ENCODE measurements around the gene DACH1.

Gene DACH1

DNA sequence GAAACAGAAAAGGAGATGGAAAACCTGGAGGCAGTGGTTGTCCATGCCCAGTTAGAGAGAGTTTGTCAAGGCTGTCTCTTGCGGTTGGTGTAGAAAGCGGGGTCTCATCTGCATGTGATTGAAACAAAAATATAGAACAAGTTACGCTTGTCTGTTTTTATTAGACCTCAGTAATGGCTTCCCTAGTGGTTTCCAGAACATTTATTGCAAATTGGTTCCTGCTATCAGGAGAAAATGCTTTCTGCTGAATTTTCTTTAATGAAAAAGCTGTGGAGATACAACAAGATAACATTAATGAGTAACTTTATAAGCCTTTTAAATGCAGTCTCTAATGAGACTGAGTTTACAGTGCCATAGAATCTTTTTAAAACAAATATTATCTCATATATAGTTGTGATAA, 378.0 kb downstream of the DACH1 start:
- DNase-seq (ENCODE audit: low read depth in 2 of 2), result no peak

DNA sequence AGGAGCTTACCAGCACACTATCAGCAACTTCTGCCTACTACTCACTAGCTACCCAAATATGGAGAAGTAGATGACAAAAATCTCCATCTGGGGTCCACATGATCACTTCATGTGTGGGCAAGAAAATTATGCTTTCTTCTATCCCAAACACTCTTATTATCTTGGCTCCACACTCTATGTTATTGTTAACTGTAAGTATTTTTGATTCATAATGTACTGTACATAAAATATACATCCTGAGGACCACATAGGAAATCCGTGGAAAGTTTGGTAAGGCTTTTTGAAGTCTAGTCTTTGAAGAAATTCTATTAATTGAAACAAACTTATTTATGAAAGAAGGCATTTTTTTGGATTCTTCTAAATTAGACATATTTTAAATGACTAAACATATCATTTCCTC, 378.8 kb downstream of the DACH1 start:
- DNase-seq (ENCODE audit: low read depth in 2 of 2), result no peak

DNA sequence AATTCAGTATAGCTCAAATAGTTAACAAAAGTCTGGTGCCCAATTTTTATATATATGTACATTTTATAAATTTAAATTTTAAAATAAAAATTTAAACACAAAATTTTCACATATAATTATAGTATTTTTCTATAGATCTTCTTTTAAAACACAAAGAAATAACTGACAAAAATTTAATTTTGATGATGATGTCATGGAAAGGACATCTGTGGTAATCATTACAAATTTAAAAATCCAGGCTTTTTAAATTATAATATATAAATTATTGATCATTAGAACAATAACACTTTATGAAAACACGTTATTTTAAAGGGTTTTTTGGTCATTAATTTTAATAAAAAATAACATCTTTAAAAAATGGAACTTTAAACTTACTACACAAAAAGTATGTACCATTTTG, 381.1 kb downstream of the DACH1 start:
- DNase-seq (ENCODE audit: low read depth in 2 of 2), result no peak

DNA sequence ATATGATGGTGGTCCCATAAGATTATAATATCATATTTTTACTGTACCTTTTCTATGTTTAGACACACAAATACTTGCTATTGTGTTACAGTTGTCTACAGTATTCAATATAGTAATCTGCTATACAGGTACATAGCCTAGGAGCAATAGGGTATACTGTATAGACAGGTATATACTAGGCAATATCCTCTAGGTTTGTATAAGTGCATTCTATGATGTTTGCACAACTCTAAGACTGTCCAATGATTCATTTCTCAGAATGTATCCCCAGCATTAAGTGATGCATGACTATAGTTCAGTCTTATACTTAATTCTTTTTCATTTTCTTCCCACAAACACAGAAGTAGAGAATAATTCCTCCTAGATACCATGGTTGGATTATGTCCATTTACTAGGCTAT, 383.3 kb downstream of the DACH1 start:
- no peak for DNase-seq (ENCODE audit: low read depth in 2 of 2)

DNA sequence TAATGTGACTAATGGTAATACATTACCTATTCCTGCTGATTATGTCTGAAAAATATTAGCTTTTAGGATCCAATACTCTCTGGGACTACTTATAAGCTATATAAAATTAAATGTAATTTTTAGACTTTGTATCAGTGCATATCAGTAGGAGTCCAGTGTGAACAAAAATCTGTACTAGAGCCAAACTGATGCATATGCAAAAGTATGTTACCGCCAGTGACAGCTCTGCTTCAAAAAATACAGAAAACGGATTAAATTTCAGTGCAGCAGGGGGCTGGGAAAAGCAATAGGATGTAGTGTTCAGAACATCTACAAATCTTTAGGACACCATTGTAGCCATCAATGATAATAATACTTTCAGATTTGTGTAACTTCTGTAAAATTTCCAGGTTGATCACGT, 385.5 kb downstream of the DACH1 start:
- DNase-seq (ENCODE audit: low read depth in 2 of 2), result no peak

DNA sequence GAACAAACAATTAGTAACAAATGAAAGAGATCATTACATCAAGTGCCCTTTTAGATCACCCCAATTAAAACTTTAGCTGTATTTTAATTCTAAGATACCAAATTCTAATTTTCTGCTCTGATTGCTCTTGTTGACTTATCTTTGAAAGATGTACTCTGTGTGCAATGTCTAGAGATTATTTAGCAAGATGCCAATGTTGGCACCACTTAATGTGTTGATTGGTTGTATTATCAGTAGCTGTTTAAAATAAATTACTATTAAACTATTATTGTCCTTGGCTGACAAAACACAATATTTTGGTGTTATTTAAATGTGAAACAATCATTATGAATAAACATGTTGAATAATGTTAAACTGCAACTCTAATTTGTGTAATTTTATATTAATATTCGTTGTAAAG, 386.0 kb downstream of the DACH1 start:
- no peak for DNase-seq (ENCODE audit: low read depth in 2 of 2)

DNA sequence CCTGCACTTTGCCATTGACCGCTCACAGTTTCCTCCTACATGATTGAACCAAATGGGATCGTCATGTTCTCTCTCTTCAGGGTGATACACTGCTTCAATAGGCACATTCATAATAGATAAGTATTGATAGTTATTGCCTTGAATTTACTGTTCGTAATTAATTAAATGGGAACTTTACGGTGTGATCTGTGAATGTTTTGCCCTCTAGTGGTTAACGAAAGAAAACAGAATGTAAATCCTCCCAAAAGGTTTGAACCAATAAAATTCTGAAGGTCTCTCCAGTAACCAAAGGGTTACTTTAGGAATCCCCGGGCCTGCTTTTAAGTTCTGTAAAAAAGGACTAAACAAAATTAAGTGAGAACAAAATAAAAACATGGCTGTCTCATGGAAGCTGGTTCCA, 389.3 kb downstream of the DACH1 start:
- no peak for DNase-seq (ENCODE audit: low read depth in 2 of 2)

DNA sequence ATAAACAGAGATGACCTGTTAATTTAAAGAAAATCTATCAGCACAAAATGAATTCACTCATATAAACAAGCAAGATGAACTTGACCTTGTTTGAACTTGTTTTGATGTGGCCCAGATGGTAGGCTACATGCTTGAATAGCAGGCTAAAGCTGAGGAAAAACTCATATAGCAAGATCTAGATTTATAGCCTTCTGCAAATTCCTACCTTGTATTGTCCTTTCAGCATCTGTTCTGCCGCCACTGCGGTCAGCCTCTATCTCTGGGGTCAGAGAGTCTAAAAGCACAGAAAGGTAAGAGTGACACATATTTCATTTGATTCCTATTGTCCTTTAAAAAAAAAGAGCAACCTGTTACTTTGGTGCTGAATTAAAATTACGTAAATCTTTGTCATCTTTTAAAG, 392.1 kb downstream of the DACH1 start:
- no peak for DNase-seq (ENCODE audit: low read depth in 2 of 2)

DNA sequence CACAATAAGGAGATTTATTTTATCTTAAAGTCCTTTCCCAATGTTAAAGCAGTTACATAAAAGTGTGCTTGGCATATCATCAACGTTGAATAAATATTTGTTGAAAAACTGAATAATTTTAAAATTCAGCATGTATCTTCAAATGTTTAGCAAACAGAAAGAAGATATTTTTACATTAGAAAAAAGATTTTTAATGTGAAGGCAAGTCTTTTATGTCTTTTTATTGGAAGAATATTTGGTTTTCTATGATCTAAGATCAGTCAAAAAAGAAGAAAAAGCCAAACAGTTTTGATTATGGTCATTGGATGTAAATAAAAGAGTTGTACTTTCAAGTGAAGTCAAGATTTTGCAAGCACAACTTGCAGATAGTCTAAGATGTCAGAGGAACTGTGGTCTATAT, 397.4 kb downstream of the DACH1 start:
- no peak for DNase-seq (ENCODE audit: low read depth in 2 of 2)

DNA sequence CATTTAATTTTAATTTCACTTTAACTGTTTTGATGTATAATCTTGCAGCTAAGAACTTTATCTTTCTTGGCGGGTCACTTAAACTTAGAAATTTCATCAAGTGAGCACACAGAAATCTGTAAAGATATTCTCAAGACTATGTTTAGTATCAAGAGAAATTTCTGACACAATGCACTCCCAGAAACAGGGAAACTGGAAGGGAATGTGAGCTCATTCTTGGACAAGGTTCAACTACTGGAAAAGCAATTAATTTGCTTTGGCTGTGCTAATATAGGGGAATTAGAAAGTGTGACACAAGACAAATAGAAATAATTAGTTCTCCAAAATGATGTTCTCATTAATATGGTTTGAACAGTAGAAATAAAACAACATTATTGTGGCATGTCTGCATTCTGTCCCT, 402.3 kb downstream of the DACH1 start:
- DNase-seq (ENCODE audit: low read depth in 2 of 2), result no peak

DNA sequence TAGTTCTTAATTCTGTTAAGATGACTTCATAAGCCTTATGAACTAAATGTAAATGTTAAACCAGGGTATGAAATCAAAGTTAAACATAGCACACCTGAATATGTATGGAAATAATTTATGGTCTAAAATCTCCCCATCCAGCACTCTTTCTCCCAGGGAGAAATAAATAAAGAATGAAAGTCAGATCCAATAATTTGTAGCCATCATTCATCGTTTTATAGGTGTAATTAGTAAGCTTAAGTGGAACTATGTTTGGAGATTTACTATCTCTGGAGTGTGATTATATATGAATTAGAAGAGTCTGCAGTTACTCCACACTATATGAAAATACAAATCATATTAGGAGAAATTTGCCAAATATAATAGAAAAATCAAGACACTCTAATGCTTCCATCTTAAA, 405.1 kb downstream of the DACH1 start:
- DNase-seq (ENCODE audit: low read depth in 2 of 2), result no peak

DNA sequence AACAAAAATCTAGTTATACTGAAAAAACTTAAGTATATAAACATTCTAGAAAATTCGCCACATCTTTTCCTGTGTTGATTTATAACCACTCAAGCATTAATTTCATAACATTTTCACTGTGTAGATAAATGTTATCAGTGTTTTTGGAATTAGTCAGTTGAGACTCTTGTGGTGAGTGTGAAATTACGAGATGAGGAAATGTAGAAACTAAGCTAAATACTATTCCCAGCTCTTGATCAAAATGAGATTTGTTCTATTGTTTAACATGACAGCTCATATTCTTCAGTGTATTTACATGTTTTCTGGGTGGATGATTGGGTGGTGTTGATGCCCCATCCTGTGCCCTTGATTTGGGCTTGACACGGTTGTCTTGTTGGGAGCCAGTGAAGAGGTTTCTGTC, 406.8 kb downstream of the DACH1 start:
- DNase-seq (ENCODE audit: low read depth in 2 of 2), result no peak

DNA sequence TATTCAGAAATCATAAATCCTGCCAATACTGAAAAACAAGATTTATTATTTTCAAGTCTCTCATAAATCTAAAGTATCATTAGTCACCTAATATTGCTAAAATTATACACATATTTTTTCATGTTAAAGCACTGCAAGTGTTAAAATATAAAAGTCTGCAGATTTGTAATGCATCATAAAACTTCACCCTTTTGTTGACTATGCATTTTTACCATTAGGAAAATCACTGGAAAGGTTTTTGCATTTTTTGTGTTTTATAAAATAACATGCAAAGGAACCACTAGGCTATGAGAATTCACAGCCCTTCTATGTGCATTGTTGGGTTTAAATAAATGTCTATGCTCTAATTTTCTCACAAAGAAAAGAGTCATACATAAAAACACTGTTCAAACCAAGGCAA, 407.3 kb downstream of the DACH1 start:
- DNase-seq (ENCODE audit: low read depth in 2 of 2), result no peak

DNA sequence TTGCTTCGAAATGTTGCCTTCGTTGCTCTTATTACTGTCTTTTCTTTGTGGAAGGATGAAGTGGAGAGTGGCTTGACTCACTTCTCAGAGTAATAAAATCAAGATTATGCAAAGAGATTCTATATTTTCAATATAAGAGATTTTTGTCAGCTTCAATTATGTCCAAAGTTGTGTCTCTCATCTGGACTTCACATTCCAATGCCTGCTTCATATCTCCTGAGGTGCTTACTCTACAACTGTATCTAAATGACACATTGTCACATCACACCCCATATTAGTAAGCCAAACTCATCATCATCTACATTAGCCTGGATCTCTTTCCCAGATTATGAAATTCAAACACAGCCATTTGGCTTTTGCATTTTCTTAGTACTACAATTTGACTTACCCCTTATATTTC, 409.4 kb downstream of the DACH1 start:
- no peak for DNase-seq (ENCODE audit: low read depth in 2 of 2)

DNA sequence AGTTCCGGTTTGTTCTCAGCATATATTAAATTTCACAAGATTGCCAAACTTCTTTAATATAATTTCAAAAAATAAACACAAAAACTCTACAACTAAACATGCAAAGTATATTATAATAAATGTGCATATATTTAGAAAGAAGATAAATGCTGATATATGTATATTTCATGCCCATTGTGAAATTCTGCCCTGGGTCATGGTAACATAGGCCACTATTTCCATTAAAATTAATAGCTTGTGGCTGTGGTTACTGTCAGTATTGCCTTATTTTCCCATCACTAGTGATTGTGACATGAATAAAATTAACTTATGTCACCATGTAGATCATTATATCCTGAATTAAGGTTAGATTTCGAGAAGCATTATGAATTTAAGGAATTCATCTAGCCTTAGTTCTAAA, 410.9 kb downstream of the DACH1 start:
- DNase-seq (ENCODE audit: low read depth in 2 of 2), result no peak

DNA sequence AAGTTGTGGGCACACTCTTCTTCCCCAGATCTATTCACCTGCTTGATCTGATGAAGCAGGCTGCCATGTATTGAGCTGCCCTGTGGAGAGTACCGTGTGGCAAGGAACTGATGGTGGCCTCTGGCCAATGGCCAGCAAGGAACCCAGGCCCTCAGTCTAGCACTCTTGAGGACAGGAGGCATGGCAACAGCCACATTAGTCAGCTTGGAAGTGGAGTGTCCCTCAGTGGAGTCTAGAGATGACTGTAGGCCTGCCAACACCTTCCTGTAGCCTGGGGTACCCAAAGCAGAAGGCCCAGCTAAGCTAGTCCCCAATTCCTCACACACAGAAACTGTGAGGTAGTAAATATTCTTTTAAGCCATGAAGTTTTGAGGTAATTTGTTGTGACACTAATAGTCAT, 412.5 kb downstream of the DACH1 start:
- no peak for DNase-seq (ENCODE audit: low read depth in 2 of 2)

DNA sequence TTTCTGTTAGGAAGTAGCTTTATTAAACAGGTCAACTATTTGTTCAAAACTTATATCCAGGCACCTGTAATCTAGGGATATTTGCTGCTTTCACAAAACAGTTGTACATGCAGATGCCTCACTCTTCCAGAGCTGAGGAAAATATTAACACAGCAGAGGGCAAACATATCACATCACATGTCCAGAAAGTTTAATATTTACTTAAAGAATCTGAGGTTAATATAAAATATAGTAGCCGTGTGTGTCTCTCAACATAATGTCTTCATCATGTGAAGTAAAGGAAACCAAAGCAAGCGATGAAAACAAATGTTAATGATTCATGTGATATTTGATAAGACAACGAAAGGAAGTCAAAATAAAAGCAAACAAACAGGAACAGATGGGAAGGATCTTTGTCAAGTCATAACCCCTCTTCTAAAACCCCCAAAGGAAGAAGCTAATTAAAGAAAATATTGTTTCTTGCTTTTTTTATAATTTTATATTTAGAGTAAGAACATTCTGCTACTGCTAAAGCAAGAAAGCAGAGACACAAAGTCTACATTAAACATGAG, 418.8 kb downstream of the DACH1 start:
- no peak for DNase-seq (ENCODE audit: low read depth in 2 of 2)

DNA sequence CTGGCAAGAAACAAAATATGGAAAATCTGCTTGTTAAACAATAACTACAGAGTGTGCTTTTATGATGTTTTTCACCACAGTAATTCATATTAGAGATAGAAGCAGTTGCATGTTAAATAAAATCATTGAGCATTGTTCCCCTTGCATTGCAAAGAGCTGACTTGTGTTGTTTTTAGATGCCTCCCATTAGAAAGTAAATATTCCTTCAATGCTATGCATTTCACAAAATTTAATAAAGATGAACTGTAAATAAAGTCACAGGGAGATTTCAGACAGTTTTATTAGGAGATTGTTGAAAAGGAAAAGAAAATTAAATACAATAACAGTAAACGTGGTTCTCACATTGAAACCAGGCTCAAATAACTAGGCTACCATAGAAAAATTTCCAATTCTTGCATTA, 429.3 kb downstream of the DACH1 start:
- DNase-seq (ENCODE audit: low read depth in 2 of 2), result no peak

DNA sequence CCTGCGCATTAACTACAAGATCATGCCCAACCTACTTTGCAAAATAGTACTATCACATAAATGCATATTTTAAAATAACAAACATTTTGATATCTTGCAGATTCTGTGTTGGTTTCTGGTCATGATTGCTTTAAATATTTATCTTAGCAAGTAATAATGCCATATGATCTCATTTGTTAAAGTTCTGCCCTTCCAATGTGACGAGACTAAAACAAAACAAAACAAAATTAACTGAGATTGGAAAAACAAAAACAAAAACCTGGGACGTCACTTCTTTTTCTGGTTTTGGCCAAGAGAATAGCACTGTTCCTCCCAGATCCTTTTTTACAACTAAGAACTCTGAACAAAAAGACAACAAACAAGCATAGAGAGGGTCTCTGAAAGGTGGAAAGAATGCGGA, 436.3 kb downstream of the DACH1 start:
- no peak for DNase-seq (ENCODE audit: low read depth in 2 of 2)

DNA sequence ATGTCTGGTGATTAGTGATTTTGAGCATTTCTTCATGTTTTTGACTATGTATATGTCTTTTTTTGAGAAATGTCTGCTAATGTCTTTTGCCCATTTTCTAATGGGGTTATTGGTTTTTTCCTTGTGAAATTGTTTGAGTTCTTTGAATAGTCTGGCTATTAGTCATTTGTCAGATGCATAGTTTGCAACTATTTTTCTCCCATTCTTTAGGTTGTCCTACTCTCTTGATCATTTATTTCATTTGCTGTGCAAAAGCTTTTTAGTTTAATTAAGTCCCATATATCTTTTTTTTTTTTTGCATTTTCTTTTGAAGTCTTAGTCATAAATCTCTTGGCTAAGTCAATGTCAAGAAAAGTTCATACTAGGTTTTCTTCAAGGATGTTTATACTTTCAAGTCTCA, 449.8 kb downstream of the DACH1 start:
- DNase-seq (ENCODE audit: low read depth in 2 of 2), result no peak

DNA sequence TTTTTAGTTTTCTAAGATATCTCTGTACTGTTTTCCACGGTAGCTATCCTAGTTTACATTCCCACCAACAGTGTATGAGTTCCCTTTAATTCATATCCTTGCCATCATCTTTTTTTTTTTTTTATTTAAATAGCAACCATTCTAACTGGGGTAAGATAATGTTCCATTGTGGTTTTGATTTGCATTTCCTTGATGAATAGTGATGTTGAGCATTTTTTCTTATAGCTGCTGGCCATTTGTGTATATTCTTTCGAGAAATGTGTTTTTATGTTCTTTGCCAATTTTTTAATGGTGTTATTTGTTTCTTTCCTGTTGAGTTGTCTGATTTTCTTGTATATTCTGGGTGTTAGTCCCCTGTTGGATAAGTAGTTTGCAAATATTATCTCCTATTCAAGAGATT, 454.8 kb downstream of the DACH1 start:
- DNase-seq (ENCODE audit: low read depth in 2 of 2), result no peak

DNA sequence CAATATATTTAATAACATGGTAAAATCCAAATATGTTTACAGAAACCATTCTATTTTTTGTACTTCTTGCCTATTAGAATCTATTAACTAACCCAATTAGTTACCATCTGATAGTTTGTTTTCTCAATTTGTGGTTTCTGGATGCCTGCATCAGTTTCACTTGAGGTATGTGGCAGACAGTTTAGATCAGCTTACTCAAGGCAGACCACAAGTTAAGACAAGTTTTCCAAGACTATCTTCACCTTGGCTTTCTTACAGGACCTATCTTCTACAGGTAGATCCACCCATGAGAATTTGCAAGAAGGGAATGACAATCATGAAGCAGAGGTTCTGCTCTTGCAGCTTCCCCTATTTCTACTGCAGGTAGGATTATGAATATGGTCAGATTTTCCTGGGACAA, 458.6 kb downstream of the DACH1 start:
- DNase-seq (ENCODE audit: low read depth in 2 of 2), result no peak

DNA sequence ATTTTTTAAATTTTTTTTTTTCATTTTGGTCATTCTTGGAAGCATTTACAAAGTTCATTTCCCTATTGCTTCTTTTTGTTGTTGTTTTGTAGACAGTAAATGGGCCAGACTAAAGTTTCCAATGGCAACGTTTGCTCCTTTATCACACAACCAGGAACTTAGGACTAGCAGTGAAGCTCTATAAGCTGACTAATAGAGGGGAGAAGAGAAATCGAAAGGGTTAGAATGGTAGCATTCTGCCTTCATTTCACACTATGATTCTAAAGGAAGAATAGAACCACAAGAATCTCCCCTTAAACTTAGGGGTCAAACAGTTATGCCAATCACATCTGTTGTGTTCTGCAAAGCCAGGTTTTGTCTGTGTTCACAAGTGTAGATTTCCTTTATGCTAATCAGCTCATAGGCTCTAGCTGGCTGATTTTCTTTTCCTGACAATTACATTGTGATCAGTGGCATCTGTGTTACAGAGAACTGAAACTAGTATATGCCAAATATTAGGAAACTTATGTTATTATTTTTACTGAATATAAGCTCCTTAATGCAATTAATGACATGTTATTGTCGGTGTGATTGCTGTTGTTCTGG, 467.3 kb downstream of the DACH1 start:
- DNase-seq (ENCODE audit: low read depth in 2 of 2), result no peak

DNA sequence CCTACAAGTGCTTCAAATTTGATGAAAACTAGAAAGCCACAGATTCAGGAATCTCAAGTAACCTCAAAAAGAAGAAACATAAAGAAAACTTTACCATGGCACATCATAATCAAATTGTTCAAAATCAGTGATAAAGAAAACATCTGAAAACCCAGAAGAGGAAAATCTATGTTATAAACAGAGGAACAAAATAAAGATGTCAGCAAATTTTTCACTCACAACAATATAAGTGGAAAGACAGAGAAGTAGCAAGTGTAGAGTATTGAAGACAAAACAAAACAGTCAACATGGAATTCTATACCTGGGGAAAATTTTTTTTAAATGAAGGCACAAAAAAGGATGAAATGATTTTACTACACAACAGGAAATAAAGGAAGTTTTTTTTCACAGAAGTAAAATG, 470.9 kb downstream of the DACH1 start:
- DNase-seq (ENCODE audit: low read depth in 2 of 2), result no peak

DNA sequence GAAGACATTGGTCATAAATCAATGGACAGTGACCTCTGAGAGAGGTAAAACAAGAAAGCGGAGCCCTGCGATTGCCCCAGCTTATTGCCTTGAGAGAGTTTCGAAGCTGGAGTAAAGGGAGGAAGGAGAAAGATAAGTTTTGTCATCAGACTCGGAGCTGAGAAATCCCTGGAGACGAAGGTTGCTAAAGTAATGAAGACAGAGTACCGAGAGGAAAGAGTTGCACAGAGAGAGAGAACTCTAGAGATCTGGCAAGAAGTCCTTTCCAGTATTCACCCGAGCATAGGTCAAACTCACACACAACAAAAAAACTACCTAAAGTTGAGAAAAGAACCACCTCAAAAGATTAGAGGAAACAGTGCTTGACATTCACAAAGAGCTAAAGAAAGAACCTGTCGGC, 472.0 kb downstream of the DACH1 start:
- no peak for DNase-seq (ENCODE audit: low read depth in 2 of 2)

All from stimulated activated CD4-positive, alpha-beta T cell treated with anti-CD3 and anti-CD28 coated beads, Interleukin-1b, Interleukin-23, amount 100 ng/mL, for 4 hours (primary cell).